A673 (cell line): ENCODE results near the gene GLOD5. TPM values are rescaled to one million over a fixed set of nuclear protein-coding genes. Genes with fewer than 3 reads are reported as not detected.
"Not testable (repeated sequence)": the region's sequence is repeated elsewhere in the genome, so short reads cannot be mapped to it uniquely, and the experiment has no call there.

Source experiments
- BruUV-seq: library from RNA; stranded (reverse); fragments of 400-500 nt; replicated peaks from 2 replicates; lab custom pipeline; 2021; lab: Mats Ljungman, UMichigan
- CTCF ChIA-PET: fragments of 300-600 bp; sonication (Branson Sonifier 250); formaldehyde crosslinking; loops from one replicate; lab custom pipeline; 2022; ENCODE audit warnings: antibody characterized with exemption; lab: Charles Lee
- POLR2A ChIA-PET: fragments of 300-600 bp; sonication (Branson Sonifier 250); formaldehyde crosslinking; loops from one replicate; lab custom pipeline; 2022; ENCODE audit warnings: antibody characterized with exemption; ENCODE audit not compliant: low non-redundant PET; lab: Charles Lee
- DNase-seq: peaks from one replicate; pipeline ENCODE4 v3.0.0-alpha.2; 2015; ENCODE audit warnings: low spot score
- H3K27ac ChIP-seq: fragments of 200-600 bp; sonication (generic); 2 replicates; pipeline ENCODE4 v1.5.1; 2016; ENCODE audit warnings: mixed run types, low read depth, mild to moderate bottlenecking, mixed read lengths, antibody characterized with exemption, low read length; ENCODE audit not compliant: poor library complexity, severe bottlenecking
- H3K27me3 ChIP-seq: fragments of 200-600 bp; sonication (generic); replicated peaks from 2 replicates; pipeline ENCODE4 v1.6.1; 2017; ENCODE audit warnings: mixed run types, low read depth, mild to moderate bottlenecking, mixed read lengths, antibody characterized with exemption, low read length; ENCODE audit not compliant: insufficient read depth, poor library complexity
- H3K36me3 ChIP-seq: fragments of 200-600 bp; sonication (generic); 2 replicates; pipeline ENCODE4 v1.6.1; 2016; ENCODE audit warnings: mixed run types, mild to moderate bottlenecking, mixed read lengths, antibody characterized with exemption, low read length; ENCODE audit not compliant: insufficient read depth, poor library complexity, severe bottlenecking
- H3K4me1 ChIP-seq: fragments of 200-600 bp; sonication (generic); 2 replicates; pipeline ENCODE4 v1.6.1; 2017; ENCODE audit warnings: mixed run types, mild to moderate bottlenecking, mixed read lengths, antibody characterized with exemption, low read length; ENCODE audit not compliant: insufficient read depth, poor library complexity, severe bottlenecking
- H3K4me3 ChIP-seq: fragments of 200-600 bp; sonication (generic); 2 replicates; pipeline ENCODE4 v1.5.1; 2016; ENCODE audit warnings: low read depth, mixed run types, mild to moderate bottlenecking, mixed read lengths, low read length; ENCODE audit not compliant: poor library complexity, severe bottlenecking
- H3K9me3 ChIP-seq: fragments of 200-600 bp; sonication (generic); 2 replicates; pipeline ENCODE4 v1.6.1; 2016; ENCODE audit warnings: mixed run types, low read depth, mild to moderate bottlenecking, mixed read lengths, antibody characterized with exemption, low read length; ENCODE audit not compliant: poor library complexity, severe bottlenecking
- EZH2 ChIP-seq: fragments of 200-600 bp; sonication (generic); IDR thresholded peaks from 2 replicates; pipeline ENCODE4 v1.6.1; 2017; ENCODE audit warnings: borderline replicate concordance, low read depth, mild to moderate bottlenecking, mixed read lengths, antibody characterized with exemption, low read length; ENCODE audit not compliant: poor library complexity, severe bottlenecking
- intact Hi-C: fragments of 100-400 bp; cut with micrococcal nuclease; formaldehyde crosslinking; loops from one replicate; pipeline ENCODE4 v1.10.0; 2022; ENCODE audit not compliant: unreplicated experiment
- total RNA-seq: library from RNA; stranded (reverse); gene quantifications from 2 replicates; pipeline ENCODE4 v1.2.3, GENCODE V29; 2021
- TF ChIP-seq, protein P1 (sequence below): fragments of 300-800, 200-600 bp; sonication (generic); conservative IDR thresholded peaks from 2 replicates; pipeline ENCODE4 v1.5.1; 2017; ENCODE audit warnings: low read depth, mild to moderate bottlenecking, antibody characterized with exemption, low read length, moderate library complexity, mixed read lengths

GLOD5 gene
- total RNA-seq, 1 experiment from 2014 or later, result not detected

DNA sequence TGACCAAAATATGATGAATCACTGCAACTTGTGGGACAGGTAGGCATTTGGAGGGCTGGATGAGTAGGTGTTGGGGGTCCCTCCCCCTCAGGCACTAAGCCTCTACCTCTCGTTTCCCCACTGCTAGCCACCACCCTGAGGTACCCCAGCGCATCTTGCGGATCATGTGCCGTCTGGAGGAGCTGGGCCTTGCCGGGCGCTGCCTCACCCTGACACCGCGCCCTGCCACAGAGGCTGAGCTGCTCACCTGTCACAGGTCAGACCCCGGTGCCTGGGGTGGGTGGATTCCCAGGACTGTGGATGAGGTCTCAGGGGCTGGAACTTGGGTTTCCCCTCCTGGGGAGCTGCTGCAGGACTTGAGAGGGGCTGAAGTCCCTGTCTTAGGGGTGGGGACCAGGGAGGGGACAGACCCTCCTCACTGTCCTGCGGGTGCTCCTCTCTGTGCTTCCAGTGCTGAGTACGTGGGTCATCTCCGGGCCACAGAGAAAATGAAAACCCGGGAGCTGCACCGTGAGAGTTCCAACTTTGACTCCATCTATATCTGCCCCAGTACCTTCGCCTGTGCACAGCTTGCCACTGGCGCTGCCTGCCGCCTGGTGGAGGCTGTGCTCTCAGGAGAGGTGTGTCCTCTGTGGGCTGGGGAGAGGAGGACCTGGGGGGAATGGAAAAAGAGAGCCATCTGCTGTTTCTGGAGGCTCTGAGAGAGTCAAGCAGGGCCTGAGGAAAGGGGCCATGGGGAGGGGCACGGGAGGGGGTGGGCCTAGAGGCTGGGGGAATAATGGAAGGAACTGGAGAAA is 54.7 kb downstream of the GLOD5 start:
- ChIA-PET POLR2A (interaction anchor here (0.7 kb wide), 1 partner anchor 14 kb away, joined by 6 read pairs; the partner anchor contains the start of gene HDAC6), CTCF (no interaction called here)
- no peak for DNase-seq
- no peaks in the 10 kb centered on the region for H3K9me3 ChIP-seq
- intact Hi-C loops, result no loop called here
- no peak overlapping the region for H3K27ac ChIP-seq
- TF ChIP-seq, protein P1, sequence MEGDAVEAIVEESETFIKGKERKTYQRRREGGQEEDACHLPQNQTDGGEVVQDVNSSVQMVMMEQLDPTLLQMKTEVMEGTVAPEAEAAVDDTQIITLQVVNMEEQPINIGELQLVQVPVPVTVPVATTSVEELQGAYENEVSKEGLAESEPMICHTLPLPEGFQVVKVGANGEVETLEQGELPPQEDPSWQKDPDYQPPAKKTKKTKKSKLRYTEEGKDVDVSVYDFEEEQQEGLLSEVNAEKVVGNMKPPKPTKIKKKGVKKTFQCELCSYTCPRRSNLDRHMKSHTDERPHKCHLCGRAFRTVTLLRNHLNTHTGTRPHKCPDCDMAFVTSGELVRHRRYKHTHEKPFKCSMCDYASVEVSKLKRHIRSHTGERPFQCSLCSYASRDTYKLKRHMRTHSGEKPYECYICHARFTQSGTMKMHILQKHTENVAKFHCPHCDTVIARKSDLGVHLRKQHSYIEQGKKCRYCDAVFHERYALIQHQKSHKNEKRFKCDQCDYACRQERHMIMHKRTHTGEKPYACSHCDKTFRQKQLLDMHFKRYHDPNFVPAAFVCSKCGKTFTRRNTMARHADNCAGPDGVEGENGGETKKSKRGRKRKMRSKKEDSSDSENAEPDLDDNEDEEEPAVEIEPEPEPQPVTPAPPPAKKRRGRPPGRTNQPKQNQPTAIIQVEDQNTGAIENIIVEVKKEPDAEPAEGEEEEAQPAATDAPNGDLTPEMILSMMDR, result no peak
- H3K27me3 ChIP-seq, result no peaks in the 10 kb centered on the region
- no peak overlapping the region for H3K4me3 ChIP-seq
- H3K4me1 ChIP-seq, result no peaks in the 10 kb centered on the region
- no peaks in the 10 kb centered on the region for H3K36me3 ChIP-seq
- BruUV-seq, result no TSS peak

DNA sequence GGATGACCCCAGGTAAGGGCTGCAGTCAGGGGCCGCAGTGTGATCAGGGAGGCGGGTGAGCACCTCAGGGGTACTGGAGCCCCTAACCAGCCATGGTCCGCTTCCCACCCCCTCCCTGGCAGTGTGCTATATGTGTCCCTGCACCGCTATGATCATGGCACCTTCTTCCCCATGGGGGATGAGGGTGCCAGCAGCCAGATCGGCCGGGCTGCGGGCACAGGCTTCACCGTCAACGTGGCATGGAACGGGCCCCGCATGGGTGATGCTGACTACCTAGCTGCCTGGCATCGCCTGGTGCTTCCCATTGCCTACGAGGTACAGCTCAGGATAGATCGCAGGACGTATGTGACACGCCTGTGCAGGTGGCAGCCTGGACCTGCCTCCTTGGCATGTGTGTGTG is 56.6 kb downstream of the GLOD5 start:
- intact Hi-C loops, result no loop called here
- ChIA-PET CTCF (no interaction called here), POLR2A (no interaction called here)
- Histone ChIP-seq H3K9me3 (no peaks in the 10 kb centered on the region), H3K27ac (no peak overlapping the region), H3K4me1 (no peaks in the 10 kb centered on the region), H3K4me3 (no peak overlapping the region), H3K36me3 (no peaks in the 10 kb centered on the region), H3K27me3 (no peaks in the 10 kb centered on the region)
- DNase-seq, result no peak
- BruUV-seq, result no TSS peak
- no peak for TF ChIP-seq EZH2
- TF ChIP-seq, protein P1, result no peak

DNA sequence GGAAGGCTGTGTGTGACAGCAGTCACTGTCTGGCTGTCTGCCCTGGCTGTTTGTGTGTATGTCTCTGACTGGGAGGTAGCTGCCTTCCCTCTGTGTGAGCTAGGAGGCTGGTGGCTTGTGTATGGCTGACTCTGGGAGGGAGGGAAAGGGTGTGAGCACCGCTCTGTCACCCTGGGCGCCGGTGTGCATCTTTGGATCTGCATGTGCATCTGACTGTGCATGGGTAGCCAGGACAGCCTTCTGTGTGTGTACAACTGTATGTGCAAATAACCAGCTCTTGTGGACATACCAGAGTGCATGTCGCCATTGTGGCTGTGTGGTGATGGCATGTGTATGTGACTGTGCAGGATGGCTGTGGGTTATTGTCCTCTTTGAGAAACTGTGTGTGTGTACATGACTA is 57.3 kb downstream of the GLOD5 start:
- Histone ChIP-seq H3K27me3 (no peaks in the 10 kb centered on the region), H3K27ac (no peak overlapping the region), H3K4me1 (no peaks in the 10 kb centered on the region), H3K9me3 (no peaks in the 10 kb centered on the region), H3K36me3 (peaks cover 3% of the 10 kb centered on the region), H3K4me3 (no peak overlapping the region)
- CTCF ChIA-PET, result no interaction called here
- no peak for DNase-seq
- no TSS peak for BruUV-seq
- intact Hi-C loops, result no loop called here
- TF ChIP-seq, protein P1, result no peak
- TF ChIP-seq EZH2, result no peak
- POLR2A ChIA-PET, result no interaction called here

DNA sequence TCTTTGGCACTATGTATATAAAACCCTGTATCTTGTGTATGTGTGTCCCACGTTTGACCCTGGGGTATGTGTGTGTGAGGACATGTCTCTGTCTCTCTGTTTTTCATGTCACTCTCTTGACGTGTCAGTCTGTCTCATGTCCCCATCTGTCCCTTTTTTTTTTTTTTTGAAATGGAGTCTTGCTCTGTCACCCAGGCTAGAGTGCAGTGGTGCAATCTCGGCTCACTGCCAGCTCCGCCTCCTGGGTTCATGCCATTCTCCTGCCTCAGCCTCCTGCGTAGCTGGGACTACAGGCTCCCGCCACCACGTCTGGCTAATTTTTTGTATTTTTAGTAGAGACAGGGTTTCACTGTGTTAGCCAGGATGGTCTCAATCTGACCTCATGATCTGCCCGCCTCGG is 57.8 kb downstream of the GLOD5 start:
- H3K27me3 ChIP-seq, H3K9me3 ChIP-seq, DNase-seq, H3K27ac ChIP-seq, H3K4me3 ChIP-seq, CTCF ChIA-PET, POLR2A ChIA-PET, BruUV-seq, H3K36me3 ChIP-seq, intact Hi-C loops, H3K4me1 ChIP-seq: not testable (repeated sequence)
